BJ (cell line): ENCODE results near the gene TANGO2. TPM values are rescaled to one million over a fixed set of nuclear protein-coding genes. Genes with fewer than 3 reads are reported as not detected.

Source experiments
- CTCF ChIA-PET: fragments of 350-600 bp; formaldehyde crosslinking; extraction: SDS; loops from one replicate; lab custom pipeline; 2021; ENCODE audit warnings: antibody characterized with exemption, inconsistent platforms; lab: Yijun Ruan, JAX
- POLR2A ChIA-PET: fragments of 300-600 bp; sonication (Branson Sonifier 250); formaldehyde crosslinking; extraction: SDS; loops from one replicate; lab custom pipeline; 2021; ENCODE audit warnings: antibody characterized with exemption; lab: Charles Lee
- DNase-seq: peaks from one replicate; pipeline ENCODE4 v3.0.0-alpha.2; 2011; ENCODE audit warnings: low read depth
- H3K27me3 ChIP-seq: 2 replicates; pipeline ENCODE4 v1.6.0; 2011; ENCODE audit warnings: low read length; ENCODE audit not compliant: control insufficient read depth, insufficient read depth
- H3K36me3 ChIP-seq: 2 replicates; pipeline ENCODE4 v1.5.1; 2011; ENCODE audit warnings: low read length; ENCODE audit not compliant: control insufficient read depth, insufficient read depth
- H3K4me3 ChIP-seq: 2 replicates; pipeline ENCODE4 v1.5.1; 2011; ENCODE audit warnings: low read depth, mild to moderate bottlenecking, control low read depth, low read length
- CTCF ChIP-seq: IDR thresholded peaks from 2 replicates; pipeline ENCODE4 v1.5.1; 2011; ENCODE audit warnings: low read depth, mild to moderate bottlenecking, control low read depth, inconsistent platforms, low read length, moderate library complexity; ENCODE audit not compliant: insufficient read depth
- polyA plus RNA-seq: library from polyadenylated mRNA; depleted of rRNA; stranded (reverse); fragments of >200 nt; gene quantifications from 2 replicates; pipeline ENCODE4 v1.2.3, GENCODE V29; 2011

The TANGO2 gene
- polyA plus RNA-seq, 1 experiment, result 51.7 TPM

DNA sequence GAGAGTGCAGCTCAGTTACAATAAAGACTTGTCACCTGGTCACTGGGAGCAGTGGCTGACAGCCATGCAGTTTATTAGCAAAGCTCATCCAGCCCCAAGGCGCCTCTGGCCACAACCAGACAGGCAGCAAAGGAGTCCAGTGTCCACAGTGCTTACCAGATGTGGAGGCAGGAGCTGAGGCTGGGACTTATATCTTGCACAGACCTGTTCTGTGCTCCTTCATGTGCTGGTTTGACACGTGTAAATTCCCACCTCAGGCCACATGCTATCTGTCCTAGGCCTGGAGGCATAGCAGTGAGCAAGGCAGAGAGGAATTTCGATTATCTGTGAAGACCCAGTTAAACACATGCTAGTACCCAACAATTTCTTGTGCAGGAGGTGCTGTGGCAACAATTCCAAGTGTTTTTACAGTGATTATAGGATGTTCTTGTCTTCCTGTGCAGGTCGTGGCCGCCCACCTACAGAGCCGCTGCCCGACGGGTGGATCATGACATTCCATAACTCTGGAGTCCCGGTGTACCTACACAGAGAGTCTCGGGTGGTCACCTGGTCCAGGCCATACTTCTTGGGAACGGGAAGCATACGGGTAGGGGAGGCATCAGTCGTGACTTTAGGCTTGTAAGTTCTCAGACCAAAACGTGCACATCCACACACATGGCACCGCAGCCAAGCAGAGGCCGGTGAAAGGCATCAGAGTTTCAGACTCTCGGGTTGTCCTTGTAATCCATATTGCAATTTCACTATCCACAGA, 68.5 kb downstream of the TANGO2 start:
- no peaks in the 10 kb centered on the region for H3K27me3 ChIP-seq
- no peak for TF ChIP-seq CTCF
- no peak overlapping the region for H3K4me3 ChIP-seq
- CTCF ChIA-PET, result interaction anchor here (0.6 kb wide), 1 partner anchor 233 kb away, joined by 5 read pairs; no protein-coding TSS in a partner anchor
- no peak for DNase-seq
- POLR2A ChIA-PET, result no interaction called here
- H3K36me3 ChIP-seq, result peaks cover 59% of the 10 kb centered on the region

DNA sequence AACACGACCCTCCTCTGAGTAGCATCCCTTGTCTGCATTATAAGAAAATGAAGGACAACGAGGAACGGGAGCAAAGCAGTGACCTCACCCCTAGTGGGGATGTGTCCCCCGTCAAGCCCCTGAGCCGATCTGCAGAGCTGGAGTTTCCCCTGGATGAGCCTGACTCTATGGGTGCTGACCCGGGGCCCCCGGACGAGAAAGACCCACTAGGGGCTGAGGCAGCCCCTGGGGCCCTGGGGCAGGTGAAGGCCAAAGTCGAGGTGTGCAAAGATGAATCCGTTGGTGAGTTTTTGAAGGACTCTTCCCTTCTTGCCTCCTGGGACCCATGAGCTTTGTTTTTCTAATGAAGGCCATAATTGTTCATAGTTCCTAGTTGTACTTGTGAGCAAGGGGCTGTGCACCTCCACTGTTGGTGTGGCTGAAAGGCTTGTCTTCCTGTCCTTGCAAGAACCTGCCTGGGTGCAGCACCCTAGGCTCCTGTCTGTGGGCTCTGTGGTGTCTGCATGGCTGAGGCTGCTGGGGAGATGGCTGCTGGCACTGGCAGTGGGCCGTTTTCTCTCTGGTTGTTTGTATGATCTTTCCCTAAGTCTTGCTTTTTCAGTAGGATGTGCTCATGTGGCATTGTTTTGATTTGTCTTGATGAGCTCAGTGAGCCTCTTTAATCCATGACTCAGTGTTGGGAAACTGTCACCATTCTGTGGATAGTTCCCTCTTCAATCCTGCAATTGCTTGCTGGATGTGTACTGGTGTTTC, 69.2 kb downstream of the TANGO2 start:
- POLR2A ChIA-PET, result no interaction called here
- Histone ChIP-seq H3K4me3 (no peak overlapping the region), H3K36me3 (peaks cover 62% of the 10 kb centered on the region), H3K27me3 (no peaks in the 10 kb centered on the region)
- no peak for DNase-seq
- CTCF ChIA-PET, result no interaction called here
- no peak for TF ChIP-seq CTCF

- no peak for DNase-seq
- POLR2A ChIA-PET, result no interaction called here
- Histone ChIP-seq H3K4me3 (no peak overlapping the region), H3K36me3 (peaks cover 62% of the 10 kb centered on the region), H3K27me3 (no peaks in the 10 kb centered on the region)
- TF ChIP-seq CTCF, result no peak
- CTCF ChIA-PET, result no interaction called here
Observed at GRCh38 chr22:20090730-20091240, 69.9 kb downstream of the TANGO2 start.

GRCh38 chr22:20091690-20092476, 71.0 kb downstream of the TANGO2 start:
- ChIA-PET CTCF (no interaction called here), POLR2A (no interaction called here)
- H3K4me3 ChIP-seq, result no peak overlapping the region
- TF ChIP-seq CTCF, result no peak
- H3K27me3 ChIP-seq, result no peaks in the 10 kb centered on the region
- peaks cover 59% of the 10 kb centered on the region for H3K36me3 ChIP-seq
- no peak for DNase-seq
